BJ (cell line): Measurements from ENCODE around the gene LMX1B. TPM values are rescaled to one million over a fixed set of nuclear protein-coding genes. Genes with fewer than 3 reads are reported as not detected.

Experiments
- CTCF ChIA-PET: fragments of 350-600 bp; formaldehyde crosslinking; extraction: SDS; loops from one replicate; lab custom pipeline; 2021; ENCODE audit warnings: antibody characterized with exemption, inconsistent platforms; lab: Yijun Ruan, JAX
- POLR2A ChIA-PET: fragments of 300-600 bp; sonication (Branson Sonifier 250); formaldehyde crosslinking; extraction: SDS; loops from one replicate; lab custom pipeline; 2021; ENCODE audit warnings: antibody characterized with exemption; lab: Charles Lee
- DNase-seq: peaks from one replicate; pipeline ENCODE4 v3.0.0-alpha.2; 2011; ENCODE audit warnings: low read depth
- H3K27me3 ChIP-seq: 2 replicates; pipeline ENCODE4 v1.6.0; 2011; ENCODE audit warnings: low read length; ENCODE audit not compliant: control insufficient read depth, insufficient read depth
- H3K36me3 ChIP-seq: 2 replicates; pipeline ENCODE4 v1.5.1; 2011; ENCODE audit warnings: low read length; ENCODE audit not compliant: control insufficient read depth, insufficient read depth
- H3K4me3 ChIP-seq: 2 replicates; pipeline ENCODE4 v1.5.1; 2011; ENCODE audit warnings: low read depth, mild to moderate bottlenecking, control low read depth, low read length
- polyA plus RNA-seq: library from polyadenylated mRNA; depleted of rRNA; stranded (reverse); fragments of >200 nt; gene quantifications from 2 replicates; pipeline ENCODE4 v1.2.3, GENCODE V29; 2011
- TF ChIP-seq, protein P1 (sequence below): IDR thresholded peaks from 2 replicates; pipeline ENCODE4 v1.5.1; 2011; ENCODE audit warnings: low read depth, mild to moderate bottlenecking, control low read depth, inconsistent platforms, low read length, moderate library complexity; ENCODE audit not compliant: insufficient read depth

The LMX1B gene
- polyA plus RNA-seq, 1 experiment = not detected

- POLR2A ChIA-PET = interaction anchor here (0.5 kb wide), 1 partner anchor 10 kb away, joined by 4 read pairs; no protein-coding TSS in a partner anchor
- TF ChIP-seq, protein P1, sequence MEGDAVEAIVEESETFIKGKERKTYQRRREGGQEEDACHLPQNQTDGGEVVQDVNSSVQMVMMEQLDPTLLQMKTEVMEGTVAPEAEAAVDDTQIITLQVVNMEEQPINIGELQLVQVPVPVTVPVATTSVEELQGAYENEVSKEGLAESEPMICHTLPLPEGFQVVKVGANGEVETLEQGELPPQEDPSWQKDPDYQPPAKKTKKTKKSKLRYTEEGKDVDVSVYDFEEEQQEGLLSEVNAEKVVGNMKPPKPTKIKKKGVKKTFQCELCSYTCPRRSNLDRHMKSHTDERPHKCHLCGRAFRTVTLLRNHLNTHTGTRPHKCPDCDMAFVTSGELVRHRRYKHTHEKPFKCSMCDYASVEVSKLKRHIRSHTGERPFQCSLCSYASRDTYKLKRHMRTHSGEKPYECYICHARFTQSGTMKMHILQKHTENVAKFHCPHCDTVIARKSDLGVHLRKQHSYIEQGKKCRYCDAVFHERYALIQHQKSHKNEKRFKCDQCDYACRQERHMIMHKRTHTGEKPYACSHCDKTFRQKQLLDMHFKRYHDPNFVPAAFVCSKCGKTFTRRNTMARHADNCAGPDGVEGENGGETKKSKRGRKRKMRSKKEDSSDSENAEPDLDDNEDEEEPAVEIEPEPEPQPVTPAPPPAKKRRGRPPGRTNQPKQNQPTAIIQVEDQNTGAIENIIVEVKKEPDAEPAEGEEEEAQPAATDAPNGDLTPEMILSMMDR = no peak
- Histone ChIP-seq H3K4me3 (no peak overlapping the region), H3K27me3 (peaks cover 55% of the 10 kb centered on the region), H3K36me3 (no peaks in the 10 kb centered on the region)
- CTCF ChIA-PET = interaction anchor here (1.1 to 1.8 kb wide), 2 partner anchors 48 to 64 kb away, joined by 4 to 5 read pairs; no protein-coding TSS in a partner anchor
- DNase-seq = no peak
Measured at GRCh38 chr9:126642010-126642744, 28.4 kb downstream of the LMX1B start.

- POLR2A ChIA-PET = no interaction called here
- CTCF ChIA-PET = no interaction called here
- TF ChIP-seq, protein P1 = no peak
- no peak for DNase-seq
- peaks cover 55% of the 10 kb centered on the region for H3K27me3 ChIP-seq
- no peak overlapping the region for H3K4me3 ChIP-seq
- H3K36me3 ChIP-seq = no peaks in the 10 kb centered on the region
Measured at GRCh38 chr9:126642839-126643238, 29.1 kb downstream of the LMX1B start.

DNA sequence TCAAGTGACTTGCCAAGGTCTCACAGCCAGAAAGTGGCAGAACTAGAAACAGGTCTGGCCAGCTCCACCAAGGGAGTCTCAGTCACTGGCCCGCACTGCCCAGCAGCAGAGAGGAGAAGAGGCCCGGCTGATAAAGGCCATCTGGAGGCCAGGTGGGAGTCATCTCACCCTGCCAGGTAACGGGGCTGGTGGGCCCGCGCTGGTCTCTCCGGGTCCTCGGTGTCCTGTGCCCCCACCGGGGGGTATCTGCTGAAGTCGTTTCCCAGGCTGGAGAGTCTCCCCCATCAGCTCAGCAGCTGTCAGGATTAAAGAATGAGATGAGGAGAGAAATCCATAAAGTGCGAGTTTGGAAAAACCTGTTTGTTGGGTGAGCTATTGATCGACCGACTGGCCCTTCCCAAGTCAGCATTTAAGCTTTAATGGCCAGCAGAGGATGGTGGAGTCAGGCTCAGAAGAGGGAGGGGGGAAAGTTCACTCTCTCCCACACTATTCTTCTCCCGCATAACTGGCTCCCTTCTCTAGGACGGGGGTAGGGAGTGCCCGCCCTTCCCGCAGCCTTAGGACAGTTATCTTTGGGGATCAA, 30.3 kb downstream of the LMX1B start:
- no peak overlapping the region for H3K4me3 ChIP-seq
- no peak for DNase-seq
- CTCF ChIA-PET = no interaction called here
- POLR2A ChIA-PET = no interaction called here
- H3K36me3 ChIP-seq = no peaks in the 10 kb centered on the region
- H3K27me3 ChIP-seq = peaks cover 58% of the 10 kb centered on the region
- TF ChIP-seq, protein P1 = no peak

DNA sequence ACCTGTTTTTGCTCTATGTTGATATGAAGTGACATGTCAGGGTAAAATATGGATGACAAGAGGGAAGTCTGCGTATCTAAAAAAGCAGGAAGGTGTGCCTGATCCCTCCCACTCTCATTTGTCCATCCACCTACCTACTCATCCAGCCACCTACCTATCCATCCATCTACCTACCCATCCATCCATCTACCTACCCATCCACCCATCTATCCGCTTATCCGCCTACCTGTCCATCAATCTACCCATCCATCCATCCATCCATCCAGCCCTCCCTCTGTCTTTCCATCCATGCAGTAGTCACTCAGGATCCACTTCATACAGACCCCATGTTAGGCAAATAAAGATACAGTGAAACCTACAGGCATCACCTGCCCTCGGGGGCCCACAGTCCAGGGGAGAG, 32.4 kb downstream of the LMX1B start:
- CTCF ChIA-PET = no interaction called here
- POLR2A ChIA-PET = interaction anchor here (0.5 kb wide), 1 partner anchor 63 kb away, joined by 8 read pairs; no protein-coding TSS in a partner anchor
- Histone ChIP-seq H3K36me3 (no peaks in the 10 kb centered on the region), H3K27me3 (peaks cover 49% of the 10 kb centered on the region), H3K4me3 (no peak overlapping the region)
- no peak for DNase-seq
- TF ChIP-seq, protein P1 = no peak

DNA sequence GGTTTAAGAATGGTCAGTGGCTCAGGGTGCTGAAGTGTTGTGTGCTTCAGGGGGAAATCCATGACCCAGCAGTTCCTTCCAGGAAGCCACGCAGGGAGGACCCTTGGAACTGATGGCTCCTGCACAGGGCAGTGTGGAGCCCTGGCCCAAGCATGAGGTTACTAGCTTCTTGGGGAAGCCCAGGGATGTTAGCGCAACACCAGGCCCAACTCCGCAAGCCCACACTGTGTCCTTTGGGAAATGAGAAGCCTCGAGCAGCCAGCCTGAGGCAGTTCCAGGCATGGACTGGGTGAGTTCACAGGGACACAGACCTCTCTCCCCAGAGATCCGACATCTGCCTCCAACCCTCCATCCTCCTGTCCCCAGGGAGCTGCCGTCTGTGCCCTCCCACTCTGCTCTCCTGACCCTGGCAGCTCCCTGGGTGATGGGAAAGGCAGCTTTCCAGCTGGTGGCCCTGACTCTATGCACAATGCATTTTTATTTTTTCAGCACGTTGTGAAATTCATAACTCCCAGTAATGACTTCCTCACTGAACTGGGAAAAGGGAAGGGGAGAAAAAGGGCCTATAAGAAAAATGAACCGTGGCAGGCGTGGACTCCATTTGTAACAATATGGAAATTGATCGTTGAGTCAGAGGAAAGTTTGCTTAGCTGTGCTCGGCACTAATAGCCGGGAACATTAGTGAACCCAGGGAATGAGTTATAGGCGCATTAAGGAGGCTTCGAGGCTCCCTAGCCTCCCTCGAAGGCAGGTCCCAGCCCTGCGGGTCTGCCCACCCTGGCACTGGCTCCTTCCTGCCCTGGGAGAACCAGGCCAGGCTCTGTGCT, 34.1 kb downstream of the LMX1B start:
- no peaks in the 10 kb centered on the region for H3K36me3 ChIP-seq
- DNase-seq = no peak
- POLR2A ChIA-PET = no interaction called here
- peaks cover 38% of the 10 kb centered on the region for H3K27me3 ChIP-seq
- no peak overlapping the region for H3K4me3 ChIP-seq
- CTCF ChIA-PET = no interaction called here
- TF ChIP-seq, protein P1 = no peak
